ENCODE measurements around the gene UBE4B. TPM values are rescaled to one million over a fixed set of nuclear protein-coding genes. Genes with fewer than 3 reads are reported as not detected.
A peak's percentile ranks its signal among the peaks of the same experiment; 100 is the strongest.

UBE4B gene
- total and polyA plus RNA-seq, 2 of the 4 experiments (the other 2 are of a cell fraction) = 26.5 to 39.3 TPM

- CTCF ChIA-PET = no interaction called here
- Histone ChIP-seq H2BK20ac (ENCODE audit: low read depth, low read length) (no peak overlapping the region), H2AK9ac (replicated peaks; ENCODE audit: low read depth, low read length, poor library complexity) (peak overlapping the region; percentile 13), H3K79me1 (ENCODE audit: low read depth in 1 of 2, low read length in 2 of 2) (peaks cover 0 to 37% of the 10 kb centered on the region in 2 experiments; a peak in 2 of 4 replicates), H3K18ac (ENCODE audit: low read depth, low read length) (peak overlapping the region; percentile 1; the same call in 1 of the 2 replicates), H3K27ac (ENCODE audit: insufficient read depth, low read length) (peak overlapping the region; percentile 95), H4K91ac (ENCODE audit: insufficient read depth, low read depth, low read length) (peak overlapping the region; percentile 3; the same call in 1 of the 2 replicates), H3K4ac (ENCODE audit: low read depth, low read length) (peak overlapping the region; percentile 97), H3K4me3 (ENCODE audit: insufficient read depth, low read depth, low read length) (peak overlapping the region; percentile 72), H2BK15ac (ENCODE audit: low read depth, low read length) (no peak overlapping the region), H4K5ac (ENCODE audit: low read depth, low read length) (no peak overlapping the region), H3K36me3 (ENCODE audit: control insufficient read depth, insufficient read depth, low read length) (no peaks in the 10 kb centered on the region), H3K9me3 (ENCODE audit: control insufficient read depth, insufficient read depth, low read length) (no peaks in the 10 kb centered on the region), H3K27me3 (ENCODE audit: control insufficient read depth, insufficient read depth, low read length) (no peaks in the 10 kb centered on the region), H3K9me1 (ENCODE audit: insufficient read depth, low read length) (peaks cover 9% of the 10 kb centered on the region; the same call in 1 of the 2 replicates), H3K9ac (ENCODE audit: low read depth, low read length) (peak overlapping the region; percentile 95), H2AK5ac (ENCODE audit: low read depth, low read length) (peak overlapping the region; percentile 53), H2BK5ac (ENCODE audit: low read depth, low read length, poor library complexity, severe bottlenecking) (peak overlapping the region; percentile 87), H3K23ac (ENCODE audit: low read depth, low read length) (peak overlapping the region; percentile 98), H4K8ac (ENCODE audit: low read depth in 2 of 2, low read length in 2 of 2) (0 out of 4 replicates have a peak overlapping the region, but pooled peaks of 1 of the 2 experiments have one; percentile 19), H3K56ac (ENCODE audit: extremely low read depth, insufficient read depth, low read length) (peak overlapping the region; percentile 5; the same call in 1 of the 2 replicates), H3K4me2 (ENCODE audit: low read depth, low read length) (peak overlapping the region; percentile 78), H4K20me1 (ENCODE audit: insufficient read depth, low read length) (peaks cover 45% of the 10 kb centered on the region), H2BK120ac (ENCODE audit: low read depth, low read length) (no peak overlapping the region), H3K4me1 (ENCODE audit: control insufficient read depth, insufficient read depth, low read length) (peaks cover 8% of the 10 kb centered on the region), H3K14ac (replicated peaks; ENCODE audit: low read depth, low read length) (peak overlapping the region; percentile 49; the same call in 1 of the 2 replicates), H2AFZ (replicated peaks; ENCODE audit: low read length, poor library complexity) (peak overlapping the region; percentile 96)
- ATAC-seq (ENCODE audit: low read depth) (peak; percentile 1; the same call in 1 of the 2 replicates), DNase-seq (no peak)
- in situ Hi-C loops (cut with MboI; ENCODE audit: low sequenced_read_pairs) = no loop called here
- TF ChIP-seq MAZ (IDR thresholded peaks at IDR 0.05; ENCODE audit: borderline replicate concordance, low read depth, low read length) (no peak), MXI1 (IDR thresholded peaks at IDR 0.05; ENCODE audit: borderline replicate concordance, low read depth, low read length) (0 out of 2 replicates have a peak, but pooled peaks have one; percentile 13), RAD21 (IDR thresholded peaks at IDR 0.05; ENCODE audit: low read length) (0 out of 2 replicates have a peak, but pooled peaks have one; percentile 8), CHD1 (IDR thresholded peaks at IDR 0.05; ENCODE audit: low read depth, low read length) (no peak)
- POLR2A ChIA-PET (ENCODE audit: unreplicated experiment) = no interaction called here
- dilution Hi-C loops (cut with HindIII; ENCODE audit: low sequenced_read_pairs, unreplicated experiment) = no loop called here
- WGBS, 2 experiments (ENCODE audit: extremely low coverage in 2 of 2, insufficient read length in 1 of 2) = 0% methylated on average over 4 of the region's 11 CpGs; no CpG with 5 or more reads in 1 of the 2 experiments
- intact Hi-C loops (cut with micrococcal nuclease) = loop anchor here (1.0 to 5.0 kb wide), 4 partner anchors 41 to 270 kb away; partner anchors contain the start of genes LZIC, NMNAT1 and UBE4B
- BruUV-seq (replicated peaks) = TSS peak; percentile 29
Measured at GRCh38 chr1:10211805-10212410, 179.2 kb downstream of the UBE4B start.
